GM23338 (cell line): ENCODE measurements around the gene SRA1. TPM values are rescaled to one million over a fixed set of nuclear protein-coding genes. Genes with fewer than 3 reads are reported as not detected.
"Not testable (repeated sequence)": the region's sequence is repeated elsewhere in the genome, so short reads cannot be mapped to it uniquely, and the experiment has no call there.

Experiments used
- ATAC-seq: fragments of 200-7000 bp; cut with Tn5 transposase; 3 replicates; pipeline ENCODE4 v1.9.1; 2020
- DNase-seq: peaks from one replicate; pipeline ENCODE4 v3.0.0-alpha.2; 2015; ENCODE audit warnings: low spot score
- H2AFZ ChIP-seq: fragments of 200-600 bp; sonication (generic); 2 replicates; pipeline ENCODE4 v1.8.0; 2016; ENCODE audit warnings: antibody characterized with exemption, mild to moderate bottlenecking, moderate library complexity
- H3F3A ChIP-seq: fragments of 200-600 bp; sonication (generic); replicated peaks from 2 replicates; pipeline ENCODE4 v1.8.0; 2017; ENCODE audit warnings: antibody characterized with exemption, mixed run types, low read depth
- H3K27ac ChIP-seq: fragments of 200-600 bp; sonication (generic); 2 replicates; pipeline ENCODE4 v1.6.1; 2016; ENCODE audit warnings: low read depth
- H3K27me3 ChIP-seq: fragments of 200-600 bp; sonication (generic); 2 replicates; pipeline ENCODE4 v1.8.0; 2016; ENCODE audit warnings: mild to moderate bottlenecking, mixed run types, moderate library complexity; ENCODE audit not compliant: insufficient read depth
- H3K36me3 ChIP-seq: fragments of 200-600 bp; sonication (generic); 2 replicates; pipeline ENCODE4 v1.8.0; 2016; ENCODE audit warnings: mild to moderate bottlenecking; ENCODE audit not compliant: insufficient read depth
- H3K4me1 ChIP-seq: fragments of 200-600 bp; sonication (generic); 2 replicates; pipeline ENCODE4 v1.8.0; 2016; ENCODE audit warnings: mild to moderate bottlenecking, moderate library complexity; ENCODE audit not compliant: insufficient read depth
- H3K4me2 ChIP-seq: fragments of 200-600 bp; sonication (generic); 2 replicates; pipeline ENCODE4 v1.7.1; 2017; ENCODE audit warnings: mixed run types
- H3K4me3 ChIP-seq: fragments of 200-600 bp; sonication (generic); 2 replicates; pipeline ENCODE4 v1.6.1; 2016; ENCODE audit warnings: mixed run types
- H3K79me2 ChIP-seq: fragments of 200-600 bp; sonication (generic); replicated peaks from 2 replicates; pipeline ENCODE4 v1.8.0; 2017; ENCODE audit warnings: mild to moderate bottlenecking; ENCODE audit not compliant: insufficient read depth
- H3K9me2 ChIP-seq: fragments of 200-600 bp; sonication (generic); 2 replicates; pipeline ENCODE4 v1.8.0; 2017; ENCODE audit not compliant: insufficient read depth
- H4K20me1 ChIP-seq: fragments of 200-600 bp; sonication (generic); replicated peaks from 2 replicates; pipeline ENCODE4 v1.8.0; 2017; ENCODE audit warnings: mild to moderate bottlenecking; ENCODE audit not compliant: insufficient read depth
- H3K27ac Mint-ChIP-seq: 2 replicates; pipeline ENCODE4 v1.8.0; 2020; ENCODE audit warnings: inconsistent platforms, mild to moderate bottlenecking, moderate library complexity, mixed read lengths
- H3K27me3 Mint-ChIP-seq: 3 replicates; pipeline ENCODE4 v1.8.0; 2022; ENCODE audit warnings: low read depth, mild to moderate bottlenecking, moderate library complexity, mixed read lengths, inconsistent platforms; ENCODE audit not compliant: insufficient read depth, poor library complexity
- H3K36me3 Mint-ChIP-seq: 3 replicates; pipeline ENCODE4 v1.8.0; 2021; ENCODE audit warnings: low read depth, mild to moderate bottlenecking, inconsistent platforms, moderate library complexity, mixed read lengths
- H3K4me1 Mint-ChIP-seq: 3 replicates; pipeline ENCODE4 v1.8.0; 2020; ENCODE audit warnings: mild to moderate bottlenecking, inconsistent platforms, mixed read lengths
- H3K4me3 Mint-ChIP-seq: 3 replicates; pipeline ENCODE4 v1.8.0; 2021; ENCODE audit warnings: moderate library complexity, mild to moderate bottlenecking, inconsistent platforms, mixed read lengths
- H3K9me3 Mint-ChIP-seq: 3 replicates; pipeline ENCODE4 v1.8.0; 2020; ENCODE audit warnings: moderate library complexity, mild to moderate bottlenecking, inconsistent platforms, mixed read lengths
- JUNB ChIP-seq: IDR thresholded peaks from one replicate; pipeline ENCODE4 v1.6.1; 2016; ENCODE audit warnings: antibody characterized with exemption; ENCODE audit not compliant: unreplicated experiment
- REST ChIP-seq: IDR thresholded peaks from one replicate; pipeline ENCODE4 v1.6.1; 2018; ENCODE audit warnings: antibody characterized with exemption; ENCODE audit not compliant: unreplicated experiment
- ZNF114 ChIP-seq: fragments of 250-450 bp; sonication (Bioruptor Pico); IDR thresholded peaks from 2 replicates; pipeline ENCODE4 v1.5.0; 2020; ENCODE audit warnings: mild to moderate bottlenecking, moderate library complexity
- ZNF331 ChIP-seq: fragments of 250-450 bp; sonication (Bioruptor Pico); IDR thresholded peaks from 2 replicates; pipeline ENCODE4 v1.5.0; 2020; ENCODE audit warnings: low read depth, mild to moderate bottlenecking, moderate library complexity
- ZNF462 ChIP-seq: fragments of 250-450 bp; sonication (Bioruptor Pico); IDR thresholded peaks from 2 replicates; pipeline ENCODE4 v1.5.0; 2020; ENCODE audit warnings: mild to moderate bottlenecking, moderate library complexity
- polyA plus RNA-seq: library from polyadenylated mRNA; unstranded; fragments of >200 nt; fragmentation: Nextera tagmentation; extraction: Ambion mirVana; gene quantifications from 2 replicates; pipeline ENCODE4 v1.2.1, GENCODE V29; 2016
- total RNA-seq: library from RNA; depleted of rRNA; stranded (reverse); fragments of >200 nt; shearing (Covaris generic); gene quantifications from 2 replicates; pipeline ENCODE4 v1.2.3, GENCODE V29; 2014

The SRA1 gene
- total and polyA plus RNA-seq, 2 experiments from 2014 or later: 38.4 to 74.7 TPM

- not testable (repeated sequence) for H3K4me2 ChIP-seq, H3K4me1 ChIP-seq, H3K9me2 ChIP-seq, H3K27me3 ChIP-seq, H3K36me3 ChIP-seq, H3K9me3 Mint-ChIP-seq, H3K4me3 Mint-ChIP-seq, DNase-seq, H2AFZ ChIP-seq, H3K36me3 Mint-ChIP-seq, H3K79me2 ChIP-seq, ATAC-seq, H3F3A ChIP-seq, H3K27me3 Mint-ChIP-seq, H3K4me3 ChIP-seq, H3K27ac ChIP-seq, H3K27ac Mint-ChIP-seq, H4K20me1 ChIP-seq, H3K4me1 Mint-ChIP-seq
Observed at GRCh38 chr5:140579188-140579747, 22.0 kb upstream of the SRA1 start.

- Histone ChIP-seq H3K9me2 (no peaks in the 10 kb centered on the region), H3K27me3 (no peaks in the 10 kb centered on the region), H3K36me3 (no peaks in the 10 kb centered on the region), H2AFZ (peak overlapping the region; percentile 30), H3K27ac (no peak overlapping the region), H3K4me3 (no peak overlapping the region), H3K4me2 (no peak overlapping the region), H3F3A (no peaks in the 10 kb centered on the region), H3K4me1 (no peaks in the 10 kb centered on the region), H4K20me1 (no peaks in the 10 kb centered on the region), H3K79me2 (no peaks in the 10 kb centered on the region)
- Mint-ChIP-seq H3K27me3 (peaks cover 1% of the 10 kb centered on the region), H3K4me3 (no peak overlapping the region), H3K4me1 (no peaks in the 10 kb centered on the region), H3K9me3 (no peaks in the 10 kb centered on the region), H3K27ac (no peak overlapping the region), H3K36me3 (no peaks in the 10 kb centered on the region)
- ATAC-seq (peak; percentile 29; the same call in 1 of the 3 replicates), DNase-seq (no peak)
- TF ChIP-seq REST (no peak), ZNF331 (CRISPR knock-in tag) (no peak), ZNF114 (CRISPR knock-in tag) (no peak), JUNB (no peak)
Observed at GRCh38 chr5:140576776-140577201, 19.5 kb upstream of the SRA1 start.

GRCh38 chr5:140575309-140575708, 18.0 kb upstream of the SRA1 start:
- Mint-ChIP-seq H3K9me3 (no peaks in the 10 kb centered on the region), H3K4me3 (no peak overlapping the region), H3K4me1 (no peaks in the 10 kb centered on the region), H3K27me3 (no peaks in the 10 kb centered on the region), H3K36me3 (no peaks in the 10 kb centered on the region), H3K27ac (no peak overlapping the region)
- Histone ChIP-seq H3K27ac (no peak overlapping the region), H3K4me1 (no peaks in the 10 kb centered on the region), H3K9me2 (no peaks in the 10 kb centered on the region), H3K4me2 (no peak overlapping the region), H4K20me1 (no peaks in the 10 kb centered on the region), H3K4me3 (no peak overlapping the region), H3F3A (no peaks in the 10 kb centered on the region), H2AFZ (no peak overlapping the region), H3K27me3 (no peaks in the 10 kb centered on the region), H3K36me3 (no peaks in the 10 kb centered on the region), H3K79me2 (no peaks in the 10 kb centered on the region)
- peak; percentile 60 for DNase-seq
- peak; percentile 80 for ATAC-seq
- no peak for TF ChIP-seq ZNF462 (CRISPR knock-in tag)
